Right atrium auricular region (tissue), 2 donors: ENCODE data around the gene PTRH1. TPM values are rescaled to one million over a fixed set of nuclear protein-coding genes. Genes with fewer than 3 reads are reported as not detected.

Experiments used
- DNase-seq: peaks from one replicate; pipeline ENCODE4 v3.0.0-alpha.2; 2019; ENCODE audit warnings: low spot score
- H3K27ac ChIP-seq, 2 donors: fragments of 200-600 bp; sonication (generic); 1 replicate in 1 of 2; 2 replicates in 1 of 2; pipeline ENCODE4 v1.5.1; 2016 to 2019
- H3K27me3 ChIP-seq, 2 donors: fragments of 200-600 bp; sonication (generic); one replicate each; pipeline versions ENCODE4 v1.5.1 to v1.6.0; 2017 to 2019
- H3K36me3 ChIP-seq: fragments of 200-600 bp; sonication (generic); one replicate; pipeline ENCODE4 v1.5.1; 2016
- H3K4me1 ChIP-seq, 2 donors: fragments of 200-600 bp; sonication (generic); one replicate each; pipeline versions ENCODE4 v1.5.1 to v1.6.0; 2017 to 2019
- H3K4me3 ChIP-seq, 2 donors: fragments of 200-600 bp; sonication (generic); 1 replicate in 1 of 2; 2 replicates in 1 of 2; pipeline ENCODE4 v1.5.1; 2017 to 2019; ENCODE audit warnings: mild to moderate bottlenecking in 1 of 2, moderate library complexity in 1 of 2
- H3K9me3 ChIP-seq, 2 donors: fragments of 200-600 bp; sonication (generic); one replicate each; pipeline ENCODE4 v1.5.1; 2019
- total RNA-seq, 2 donors: library from RNA; depleted of rRNA; stranded (reverse); fragments of >200 nt; gene quantifications; one replicate each; pipeline ENCODE4 v1.1.0, GENCODE V29; 2016
- TF ChIP-seq, protein P1 (sequence below), 2 donors: fragments of 200-600 bp; sonication (generic); IDR thresholded peaks; one replicate each; pipeline ENCODE4 v1.5.1; 2019; ENCODE audit warnings: antibody characterized with exemption in 2 of 2

PTRH1 gene
- total RNA-seq, 2 donors from 2014 or later: 16.5 to 16.7 TPM

DNA sequence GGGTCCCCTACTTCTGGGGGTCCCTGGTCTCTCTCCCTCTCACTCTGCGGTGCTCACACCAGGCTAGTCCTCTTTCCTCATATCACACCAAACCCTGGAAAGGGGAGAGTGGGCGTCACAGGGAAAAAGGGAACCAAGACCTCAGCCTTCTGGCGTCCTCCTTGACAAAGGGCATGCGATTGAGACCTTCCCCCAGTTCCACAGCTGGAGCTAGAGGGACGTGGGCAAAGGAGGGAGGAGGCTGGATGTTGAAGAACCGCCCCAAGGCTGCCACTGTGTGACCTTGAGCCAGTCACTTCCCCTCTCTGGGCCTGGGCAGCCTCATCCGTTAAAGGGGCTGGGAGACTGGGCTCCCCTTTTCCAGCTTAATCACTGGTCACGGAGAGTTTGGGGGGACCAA lies 38.2 kb upstream of the PTRH1 start:
- peaks cover 9% of the 10 kb centered on the region for H3K36me3 ChIP-seq
- TF ChIP-seq, protein P1, sequence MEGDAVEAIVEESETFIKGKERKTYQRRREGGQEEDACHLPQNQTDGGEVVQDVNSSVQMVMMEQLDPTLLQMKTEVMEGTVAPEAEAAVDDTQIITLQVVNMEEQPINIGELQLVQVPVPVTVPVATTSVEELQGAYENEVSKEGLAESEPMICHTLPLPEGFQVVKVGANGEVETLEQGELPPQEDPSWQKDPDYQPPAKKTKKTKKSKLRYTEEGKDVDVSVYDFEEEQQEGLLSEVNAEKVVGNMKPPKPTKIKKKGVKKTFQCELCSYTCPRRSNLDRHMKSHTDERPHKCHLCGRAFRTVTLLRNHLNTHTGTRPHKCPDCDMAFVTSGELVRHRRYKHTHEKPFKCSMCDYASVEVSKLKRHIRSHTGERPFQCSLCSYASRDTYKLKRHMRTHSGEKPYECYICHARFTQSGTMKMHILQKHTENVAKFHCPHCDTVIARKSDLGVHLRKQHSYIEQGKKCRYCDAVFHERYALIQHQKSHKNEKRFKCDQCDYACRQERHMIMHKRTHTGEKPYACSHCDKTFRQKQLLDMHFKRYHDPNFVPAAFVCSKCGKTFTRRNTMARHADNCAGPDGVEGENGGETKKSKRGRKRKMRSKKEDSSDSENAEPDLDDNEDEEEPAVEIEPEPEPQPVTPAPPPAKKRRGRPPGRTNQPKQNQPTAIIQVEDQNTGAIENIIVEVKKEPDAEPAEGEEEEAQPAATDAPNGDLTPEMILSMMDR (IDR thresholded peaks at IDR 0.05): no peak
- H3K4me1 ChIP-seq: peaks cover 0 to 26% of the 10 kb centered on the region in 2 donors
- H3K9me3 ChIP-seq: no peaks in the 10 kb centered on the region
- no peak overlapping the region for H3K4me3 ChIP-seq
- peaks cover 2 to 10% of the 10 kb centered on the region in 2 donors for H3K27me3 ChIP-seq
- no peak for DNase-seq
- H3K27ac ChIP-seq: no peak overlapping the region

DNA sequence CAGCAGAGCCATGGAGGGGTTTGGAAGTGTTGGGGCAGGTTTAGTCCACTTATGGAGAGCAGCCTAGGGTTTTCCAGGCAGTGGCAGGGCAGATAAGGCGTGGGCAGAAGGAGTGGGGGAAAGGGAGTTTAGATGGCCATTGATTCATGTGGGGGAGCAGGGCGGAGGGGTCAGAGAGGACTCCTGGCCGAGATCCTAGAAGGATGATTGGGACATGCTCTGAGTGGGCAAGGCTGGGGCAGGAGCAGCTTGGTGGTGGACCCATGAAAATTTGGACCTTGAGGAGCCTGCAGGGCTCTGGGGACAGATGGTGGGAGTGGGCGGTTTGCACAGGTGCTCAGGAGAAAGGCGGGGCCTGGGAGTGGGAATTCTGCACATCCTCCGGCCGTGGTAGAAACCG lies 37.7 kb upstream of the PTRH1 start:
- H3K4me1 ChIP-seq: peaks cover 0 to 26% of the 10 kb centered on the region in 2 donors
- no peak overlapping the region for H3K4me3 ChIP-seq
- H3K36me3 ChIP-seq: peaks cover 9% of the 10 kb centered on the region
- H3K27ac ChIP-seq: no peak overlapping the region
- peaks cover 2 to 10% of the 10 kb centered on the region in 2 donors for H3K27me3 ChIP-seq
- no peaks in the 10 kb centered on the region for H3K9me3 ChIP-seq
- DNase-seq: no peak
- TF ChIP-seq, protein P1 (IDR thresholded peaks at IDR 0.05): no peak

DNA sequence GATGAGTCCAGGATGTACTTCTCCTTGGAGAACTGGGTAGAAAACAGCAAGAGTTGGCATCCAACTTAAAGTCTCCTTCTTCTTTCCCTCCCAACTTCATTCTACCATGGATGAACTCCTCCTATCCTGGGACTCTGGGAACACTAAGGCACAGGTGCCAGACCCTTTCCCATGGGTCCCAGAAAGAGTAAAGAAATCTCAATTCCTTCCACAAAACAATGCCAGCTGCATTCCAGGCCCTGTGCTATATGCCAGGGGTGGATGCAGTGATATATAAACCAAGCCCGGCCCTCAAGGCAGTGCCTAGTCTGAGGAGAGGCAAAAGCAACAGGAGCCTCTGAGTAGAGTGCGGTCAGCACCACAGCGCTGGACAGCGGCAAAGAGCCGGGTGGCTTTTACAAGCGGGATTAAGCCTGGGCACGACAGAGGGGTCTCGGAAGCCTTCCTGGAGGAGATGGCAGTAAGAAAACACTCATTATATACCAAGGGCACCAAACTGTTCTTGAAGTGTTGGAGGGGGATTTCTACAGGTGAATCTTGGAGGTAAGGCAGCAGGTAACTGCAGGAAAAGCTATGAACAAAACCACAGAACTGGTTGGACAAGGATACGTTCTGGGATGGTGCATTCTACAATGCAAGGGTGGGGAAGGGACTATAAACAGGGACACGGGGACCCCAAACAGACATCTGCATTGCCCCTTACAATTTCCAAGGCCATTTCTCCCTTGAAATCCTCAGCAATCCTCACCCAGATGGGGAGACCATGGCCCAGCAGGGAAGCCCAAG lies 36.0 kb upstream of the PTRH1 start:
- H3K27me3 ChIP-seq: peaks cover 0 to 10% of the 10 kb centered on the region in 2 donors
- DNase-seq: no peak
- peaks cover 0 to 26% of the 10 kb centered on the region in 2 donors for H3K4me1 ChIP-seq
- peaks cover 9% of the 10 kb centered on the region for H3K36me3 ChIP-seq
- no peaks in the 10 kb centered on the region for H3K9me3 ChIP-seq
- TF ChIP-seq, protein P1 (IDR thresholded peaks at IDR 0.05): no peak
- H3K4me3 ChIP-seq: no peak overlapping the region
- no peak overlapping the region for H3K27ac ChIP-seq

DNA sequence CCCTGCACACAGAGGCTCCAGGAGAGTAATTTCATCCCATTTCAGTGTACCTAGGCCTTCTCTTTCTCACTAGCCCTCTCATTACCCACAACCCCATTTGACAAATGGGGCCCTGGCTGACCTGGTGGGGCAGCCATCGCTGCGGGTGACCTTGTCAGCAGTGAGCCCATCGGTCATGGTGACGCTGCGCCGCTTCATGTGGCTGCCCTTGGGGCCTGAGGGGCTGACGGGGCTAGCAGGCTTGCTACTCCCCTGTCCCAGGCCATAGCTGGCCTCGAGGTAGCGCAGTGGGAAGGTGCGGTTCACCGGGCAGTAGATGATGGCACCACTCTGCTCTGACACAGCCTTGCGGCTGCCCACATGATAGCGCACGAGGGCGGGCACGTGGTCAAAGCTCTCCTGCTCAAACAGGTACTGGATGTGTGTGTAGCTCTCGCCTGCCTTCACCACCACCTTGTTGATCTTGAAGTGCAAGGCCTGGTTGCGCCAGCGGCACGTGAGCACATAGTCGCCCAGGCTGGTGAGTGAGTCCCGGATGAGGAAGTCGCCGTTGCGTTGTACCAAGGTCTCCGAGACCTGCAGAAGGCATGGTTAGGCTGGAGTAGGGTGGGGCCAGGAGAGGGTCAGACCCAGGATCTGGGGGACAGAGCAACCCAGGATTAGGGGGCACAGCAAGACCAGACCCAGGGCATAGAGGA lies 33.8 kb upstream of the PTRH1 start:
- Histone ChIP-seq H3K4me1 (peaks cover 0 to 5% of the 10 kb centered on the region in 2 donors), H3K9me3 (no peaks in the 10 kb centered on the region), H3K27ac (no peak overlapping the region), H3K4me3 (no peak overlapping the region), H3K36me3 (peaks cover 9% of the 10 kb centered on the region), H3K27me3 (peaks cover 0 to 4% of the 10 kb centered on the region in 2 donors)
- no peak for DNase-seq
- TF ChIP-seq, protein P1 (IDR thresholded peaks at IDR 0.05): no peak

DNA sequence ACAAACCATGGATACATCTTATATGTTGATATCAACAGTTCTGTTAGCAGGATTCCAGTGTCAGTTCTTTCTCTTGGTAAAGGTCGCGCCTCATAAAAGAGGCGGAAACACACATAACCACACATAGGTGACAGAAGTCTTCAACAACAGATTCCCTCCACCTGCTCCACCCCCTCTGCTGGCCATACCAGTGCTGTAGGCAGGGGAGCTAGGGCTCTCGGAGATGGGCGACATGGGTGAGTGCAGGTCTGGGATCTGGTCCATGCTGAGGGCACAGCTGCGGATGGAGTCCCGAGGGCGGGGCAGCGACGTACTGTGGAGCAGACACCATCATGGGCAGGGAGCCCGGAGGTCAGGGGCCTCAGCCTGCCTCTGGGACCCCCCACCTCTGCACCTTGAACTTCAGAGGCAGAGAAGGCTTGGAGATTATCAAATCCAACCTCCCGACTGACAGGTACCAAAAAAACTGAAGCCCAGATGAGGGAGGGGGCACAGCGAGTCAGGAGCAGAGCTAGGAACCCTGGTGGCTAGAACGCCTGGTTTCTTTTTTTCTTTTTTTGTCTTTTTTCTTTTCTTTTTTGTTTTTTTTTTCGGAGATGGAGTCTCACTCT lies 31.6 kb upstream of the PTRH1 start:
- no peaks in the 10 kb centered on the region for H3K4me1 ChIP-seq
- H3K4me3 ChIP-seq: no peak overlapping the region
- peaks cover 9% of the 10 kb centered on the region for H3K36me3 ChIP-seq
- TF ChIP-seq, protein P1 (IDR thresholded peaks at IDR 0.05): no peak
- no peaks in the 10 kb centered on the region for H3K9me3 ChIP-seq
- no peak for DNase-seq
- H3K27me3 ChIP-seq: no peaks in the 10 kb centered on the region
- H3K27ac ChIP-seq: no peak overlapping the region
